Hypothalamus (tissue), 51 donors: ENCODE results near the gene PCED1B.
"Not testable (repeated sequence)": the region's sequence is repeated elsewhere in the genome, so short reads cannot be mapped to it uniquely, and the experiment has no call there.

Source experiments
- DNase-seq, 51 donors: peaks; one replicate each; lab custom pipeline; 2025; lab: John Stamatoyannopoulos, UW

The PCED1B gene

GRCh38 chr12:47201190-47201589 is 121.8 kb downstream of the PCED1B start:
- not testable (repeated sequence) for DNase-seq

GRCh38 chr12:47202176-47202575 is 122.8 kb downstream of the PCED1B start:
- no peak for DNase-seq

- DNase-seq = no peak
Observed at GRCh38 chr12:47205532-47206449, 126.4 kb downstream of the PCED1B start.

- DNase-seq = no peak
Observed at GRCh38 chr12:47206450-47207339, 127.3 kb downstream of the PCED1B start.

- DNase-seq = no peak
Observed at GRCh38 chr12:47207340-47207717, 127.9 kb downstream of the PCED1B start.

- DNase-seq = no peak
Observed at GRCh38 chr12:47207829-47208248, 128.4 kb downstream of the PCED1B start.

- no peak for DNase-seq
Observed at GRCh38 chr12:47209014-47209413, 129.6 kb downstream of the PCED1B start.

GRCh38 chr12:47210776-47211175 is 131.4 kb downstream of the PCED1B start:
- DNase-seq = no peak

GRCh38 chr12:47212701-47213039 is 133.2 kb downstream of the PCED1B start:
- no peak for DNase-seq

- DNase-seq = no peak
Observed at GRCh38 chr12:47213396-47213795, 134.0 kb downstream of the PCED1B start.

GRCh38 chr12:47214001-47214619 is 134.7 kb downstream of the PCED1B start:
- DNase-seq = no peak

- DNase-seq = no peak
Observed at GRCh38 chr12:47214771-47215170, 135.3 kb downstream of the PCED1B start.

GRCh38 chr12:47216150-47216677 is 136.8 kb downstream of the PCED1B start:
- DNase-seq = peak in 7 of 51 donors; percentile 7 to 45 (median 16)

GRCh38 chr12:47217595-47217869 is 138.1 kb downstream of the PCED1B start:
- not testable (repeated sequence) for DNase-seq

GRCh38 chr12:47218191-47218654 is 138.8 kb downstream of the PCED1B start:
- no peak for DNase-seq

- no peak for DNase-seq
Observed at GRCh38 chr12:47219243-47219642, 139.8 kb downstream of the PCED1B start.

- no peak for DNase-seq
Observed at GRCh38 chr12:47221256-47222023, 142.0 kb downstream of the PCED1B start.

GRCh38 chr12:47222520-47223030 is 143.2 kb downstream of the PCED1B start:
- DNase-seq = no peak

GRCh38 chr12:47223031-47223847 is 143.8 kb downstream of the PCED1B start:
- no peak for DNase-seq
